HG02588 (cell line): ENCODE results near the gene SHROOM2.

Experiments
- ATAC-seq: cut with Tn5 transposase; IDR thresholded peaks from one replicate; pipeline ENCODE4 v1.9.1; 2021; ENCODE audit warnings: mild to moderate bottlenecking, moderate library complexity; ENCODE audit not compliant: unreplicated experiment

SHROOM2 gene

GRCh38 chrX:9890681-9891091 lies 104.5 kb downstream of the SHROOM2 start:
- no peak for ATAC-seq

DNA sequence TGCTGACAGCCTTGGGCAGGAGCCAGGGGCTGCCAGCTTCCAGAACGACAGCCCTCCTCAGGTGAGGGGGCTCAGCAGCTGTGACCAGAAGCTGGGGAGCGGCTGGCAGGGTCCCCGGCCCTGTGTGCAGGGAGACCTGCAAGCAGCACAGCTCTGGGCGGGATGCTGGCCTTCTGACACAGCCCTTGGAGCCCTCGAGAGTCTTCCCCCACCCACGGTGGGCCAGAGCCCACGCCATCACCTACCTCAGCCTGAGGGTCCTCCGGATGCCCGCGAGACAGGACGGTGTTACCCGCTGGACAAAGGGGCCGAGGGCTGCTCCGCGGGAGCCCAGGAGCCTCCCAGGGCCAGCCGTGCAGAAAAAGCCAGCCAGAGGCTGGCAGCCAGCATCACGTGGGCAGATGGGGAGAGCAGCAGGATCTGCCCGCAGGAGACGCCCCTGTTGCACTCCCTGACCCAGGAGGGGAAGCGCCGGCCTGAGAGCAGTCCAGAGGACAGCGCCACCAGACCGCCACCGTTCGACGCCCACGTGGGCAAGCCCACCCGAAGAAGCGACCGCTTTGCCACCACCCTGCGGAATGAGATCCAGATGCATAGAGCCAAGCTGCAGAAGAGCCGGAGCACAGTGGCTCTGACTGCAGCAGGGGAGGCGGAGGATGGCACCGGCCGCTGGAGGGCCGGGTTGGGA lies 109.1 kb downstream of the SHROOM2 start:
- no peak for ATAC-seq

- ATAC-seq = no peak
Observed at GRCh38 chrX:9897761-9898161, 111.5 kb downstream of the SHROOM2 start.

DNA sequence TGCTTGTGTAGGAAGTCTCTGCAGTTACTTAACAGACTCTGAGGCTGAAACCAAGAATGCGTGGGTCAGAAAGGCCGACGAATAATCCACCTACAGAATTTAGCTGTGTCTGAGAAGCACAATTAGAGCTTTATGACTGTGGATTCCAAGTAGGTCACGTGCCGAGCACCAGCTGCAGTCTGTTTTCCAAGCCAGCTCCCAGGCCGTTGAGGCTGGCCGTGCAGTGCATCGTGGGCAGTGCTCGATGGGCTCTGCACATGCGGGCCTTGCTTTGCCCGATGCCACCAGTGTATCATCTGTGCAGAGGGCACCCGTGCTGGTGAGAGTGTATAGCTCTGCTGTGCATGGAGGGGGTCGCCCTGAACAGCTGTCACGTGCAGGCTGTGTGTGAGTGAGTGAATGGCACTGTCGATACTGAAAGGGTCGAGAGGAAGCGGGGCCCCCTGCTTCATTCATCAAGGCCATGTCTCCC lies 113.4 kb downstream of the SHROOM2 start:
- ATAC-seq = no peak

- ATAC-seq = no peak
Observed at GRCh38 chrX:9902656-9903055, 116.4 kb downstream of the SHROOM2 start.

- no peak for ATAC-seq
Observed at GRCh38 chrX:9903146-9903545, 116.9 kb downstream of the SHROOM2 start.

DNA sequence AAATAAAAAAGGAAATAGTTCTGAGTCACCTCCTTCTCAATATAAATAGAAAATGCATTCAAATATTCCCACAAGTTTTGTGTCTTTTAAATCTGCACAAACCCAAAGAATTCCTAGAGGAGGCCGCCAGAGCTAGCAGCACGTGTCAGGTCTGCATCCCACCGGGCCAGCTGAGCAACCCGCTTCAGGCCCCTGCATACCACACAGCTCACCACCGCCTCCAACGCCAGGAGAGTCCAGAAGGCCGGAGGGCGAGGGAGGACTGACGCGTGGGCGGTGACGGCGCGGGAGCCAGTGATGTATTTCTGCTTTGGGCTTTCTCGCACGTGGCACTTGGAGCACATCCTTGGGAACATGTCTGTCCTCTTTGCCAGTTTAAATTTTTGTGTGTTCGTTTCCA lies 119.1 kb downstream of the SHROOM2 start:
- no peak for ATAC-seq

DNA sequence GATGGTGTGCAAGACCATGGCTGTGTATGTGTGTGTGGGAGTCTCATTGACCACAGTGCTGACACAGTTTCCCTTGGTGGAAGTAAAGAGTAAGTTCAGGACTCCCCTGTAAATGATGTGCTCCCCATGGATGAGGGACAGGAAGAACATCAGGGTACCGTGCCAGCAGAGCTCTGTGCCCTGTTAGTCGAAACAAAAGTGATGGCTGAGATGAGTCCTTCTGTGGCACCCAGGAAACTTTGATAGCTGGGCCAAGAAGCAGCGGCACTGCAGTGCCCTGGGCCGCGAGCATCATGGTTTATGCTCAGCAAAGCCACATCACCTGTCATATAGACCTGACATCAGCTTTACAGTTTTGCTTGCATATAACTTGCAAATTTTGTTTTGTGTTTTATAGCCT lies 119.5 kb downstream of the SHROOM2 start:
- no peak for ATAC-seq

- no peak for ATAC-seq
Observed at GRCh38 chrX:9906919-9907318, 120.7 kb downstream of the SHROOM2 start.

DNA sequence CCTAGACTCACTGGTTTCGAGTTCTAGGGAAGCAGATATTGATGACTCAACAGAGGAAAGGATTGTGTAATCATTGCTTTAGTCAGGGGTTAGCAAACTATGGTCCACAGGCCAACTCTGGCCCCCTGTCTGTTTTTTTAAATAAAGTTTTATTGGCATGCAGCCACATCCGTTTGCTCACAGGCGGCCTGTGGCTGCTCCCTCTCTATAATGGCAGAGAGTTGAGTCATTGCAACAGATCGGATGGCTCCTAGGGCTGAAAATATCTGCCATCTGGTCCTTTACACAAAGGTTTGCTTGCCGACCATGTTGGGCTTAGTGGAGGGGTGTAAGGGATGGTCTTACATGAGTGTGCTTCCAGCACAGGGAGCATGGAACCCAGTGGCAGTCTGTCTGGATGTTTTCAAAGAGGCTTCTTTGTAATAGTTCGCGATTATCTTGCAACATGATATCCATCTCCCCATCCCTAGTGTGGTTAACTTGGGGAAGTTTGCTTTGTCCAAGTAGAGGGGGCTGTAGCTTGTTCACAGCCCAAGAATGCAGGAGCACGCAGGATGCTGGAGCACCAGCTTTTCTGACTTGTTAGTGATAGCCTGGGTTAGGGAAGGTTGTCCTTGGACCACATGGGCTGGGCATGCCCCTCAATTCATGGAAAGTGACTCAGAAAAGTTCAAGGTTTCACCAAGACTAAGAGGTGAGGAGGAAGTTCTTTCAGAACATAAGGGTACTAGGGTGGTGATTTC lies 121.6 kb downstream of the SHROOM2 start:
- ATAC-seq = no peak

- ATAC-seq = no peak
Observed at GRCh38 chrX:9909254-9909653, 123.0 kb downstream of the SHROOM2 start.

DNA sequence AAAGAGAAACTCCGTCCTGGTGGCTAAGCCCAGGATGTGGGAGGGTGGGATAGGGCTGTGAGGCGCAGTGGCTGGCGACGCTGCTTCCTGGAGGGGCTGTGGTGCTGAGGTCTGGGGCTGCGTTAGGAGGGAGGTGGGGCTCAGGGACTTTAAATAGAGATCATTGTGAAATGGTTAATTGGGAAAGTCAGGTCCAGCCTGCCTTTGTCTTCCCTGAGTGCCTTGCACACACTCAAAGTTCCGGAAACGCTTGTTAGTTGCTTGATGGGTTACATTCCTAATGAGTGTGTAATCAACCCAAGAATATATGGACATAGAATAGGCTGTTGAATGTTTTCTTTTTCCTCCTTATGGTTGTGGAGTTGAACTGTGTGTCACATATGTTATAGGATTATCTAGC lies 125.3 kb downstream of the SHROOM2 start:
- no peak for ATAC-seq

DNA sequence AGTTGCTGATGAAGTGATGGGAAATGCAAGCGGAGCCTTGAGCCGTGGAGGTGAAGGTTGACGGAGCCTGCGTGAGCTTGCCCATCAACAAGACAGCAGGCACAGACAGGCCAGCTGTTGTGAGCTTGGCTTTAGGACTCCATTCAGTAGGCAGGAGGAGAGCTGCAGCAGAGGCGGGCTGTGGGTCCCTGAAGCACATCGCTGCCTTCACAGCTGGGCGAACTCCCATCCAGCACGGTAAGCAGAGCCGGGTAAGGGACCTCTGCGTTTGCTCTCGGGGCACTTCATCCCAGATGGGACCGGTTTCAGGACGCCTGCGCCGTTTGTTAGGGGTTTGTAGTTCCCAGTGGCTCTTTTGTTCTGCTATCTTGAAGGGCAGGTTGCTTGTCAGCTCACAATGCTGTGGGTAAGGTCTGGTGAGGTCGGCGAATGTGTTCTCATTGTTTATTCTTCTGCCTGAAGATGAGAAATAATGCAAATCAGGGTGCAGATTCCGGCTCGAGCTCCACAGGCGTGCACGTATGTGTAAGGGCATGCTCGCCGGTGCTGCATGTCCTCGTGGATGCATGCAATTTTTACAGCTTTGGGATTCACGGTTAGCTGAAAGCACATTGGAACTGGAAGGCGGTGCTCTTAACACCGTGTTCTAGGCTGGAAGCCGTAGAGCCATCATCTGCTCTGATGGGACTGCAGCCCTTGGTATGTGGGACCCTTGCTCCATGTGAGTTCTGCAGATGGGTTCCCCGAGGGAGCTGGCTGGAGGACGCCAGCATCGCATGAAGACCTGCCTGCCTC lies 126.3 kb downstream of the SHROOM2 start:
- ATAC-seq = no peak

DNA sequence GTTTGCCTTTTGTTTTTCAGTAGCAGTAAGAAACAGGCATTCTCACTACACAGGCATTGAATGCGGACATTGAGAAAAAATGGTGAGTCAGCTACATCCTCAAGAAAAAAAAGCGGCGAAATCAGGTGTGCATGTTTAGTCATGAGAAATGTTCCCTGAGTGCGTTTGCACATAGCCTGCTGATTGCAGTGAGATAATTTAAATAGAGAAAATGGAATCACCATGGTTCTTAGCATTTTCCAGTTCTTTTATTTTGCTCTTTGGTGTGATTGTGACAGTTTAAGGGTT lies 126.9 kb downstream of the SHROOM2 start:
- ATAC-seq = no peak

- no peak for ATAC-seq
Observed at GRCh38 chrX:9917861-9918260, 131.6 kb downstream of the SHROOM2 start.

GRCh38 chrX:9919632-9920172 lies 133.5 kb downstream of the SHROOM2 start:
- no peak for ATAC-seq

- ATAC-seq = no peak
Observed at GRCh38 chrX:9921407-9921806, 135.2 kb downstream of the SHROOM2 start.

DNA sequence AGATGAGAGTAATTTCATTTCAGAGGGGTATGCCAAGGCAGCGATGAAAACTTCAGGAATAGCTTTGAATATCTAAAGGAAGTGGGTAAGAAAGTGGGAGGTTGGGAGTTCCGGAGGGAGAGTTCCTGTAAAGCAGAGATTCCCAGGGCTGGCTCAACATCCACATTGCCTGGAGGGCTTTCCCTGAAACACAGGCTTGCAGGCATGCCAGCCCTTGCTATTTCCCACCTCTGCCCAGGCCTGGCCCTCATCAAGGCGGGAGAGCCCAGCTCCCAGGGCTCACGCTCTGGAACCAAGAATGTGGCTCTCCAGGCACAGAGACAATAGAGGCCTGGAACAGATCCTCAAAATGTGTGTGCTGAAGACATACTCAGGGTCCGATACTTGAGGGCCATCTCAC lies 137.1 kb downstream of the SHROOM2 start:
- no peak for ATAC-seq

DNA sequence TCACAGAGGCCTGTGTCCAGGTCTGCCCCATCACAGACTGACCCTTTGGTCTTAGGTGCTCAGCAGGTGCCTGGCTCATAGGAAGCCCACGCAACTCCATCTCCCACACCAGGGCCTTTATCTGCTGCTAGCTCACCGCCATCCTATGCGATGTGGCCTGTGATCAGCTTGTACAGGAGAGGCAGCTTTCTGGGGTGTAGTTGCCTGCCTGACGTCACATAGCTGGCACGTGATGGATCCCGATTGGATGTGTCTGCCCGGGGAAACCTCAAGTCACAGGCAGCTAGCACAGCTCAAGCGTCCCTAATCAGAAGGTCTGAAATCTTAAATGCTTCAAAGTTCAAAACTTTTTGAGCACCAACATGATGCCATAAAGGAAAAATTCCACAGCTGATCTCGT lies 139.8 kb downstream of the SHROOM2 start:
- ATAC-seq = no peak

- no peak for ATAC-seq
Observed at GRCh38 chrX:9927698-9928482, 141.7 kb downstream of the SHROOM2 start.

GRCh38 chrX:9935436-9935835 lies 149.2 kb downstream of the SHROOM2 start:
- ATAC-seq = no peak
